Measurements from ENCODE around the gene USP7. TPM values are rescaled to one million over a fixed set of nuclear protein-coding genes. Genes with fewer than 3 reads are reported as not detected.

USP7 gene
- total RNA-seq, 1 donor from 2014 or later: 55.3 TPM

DNA sequence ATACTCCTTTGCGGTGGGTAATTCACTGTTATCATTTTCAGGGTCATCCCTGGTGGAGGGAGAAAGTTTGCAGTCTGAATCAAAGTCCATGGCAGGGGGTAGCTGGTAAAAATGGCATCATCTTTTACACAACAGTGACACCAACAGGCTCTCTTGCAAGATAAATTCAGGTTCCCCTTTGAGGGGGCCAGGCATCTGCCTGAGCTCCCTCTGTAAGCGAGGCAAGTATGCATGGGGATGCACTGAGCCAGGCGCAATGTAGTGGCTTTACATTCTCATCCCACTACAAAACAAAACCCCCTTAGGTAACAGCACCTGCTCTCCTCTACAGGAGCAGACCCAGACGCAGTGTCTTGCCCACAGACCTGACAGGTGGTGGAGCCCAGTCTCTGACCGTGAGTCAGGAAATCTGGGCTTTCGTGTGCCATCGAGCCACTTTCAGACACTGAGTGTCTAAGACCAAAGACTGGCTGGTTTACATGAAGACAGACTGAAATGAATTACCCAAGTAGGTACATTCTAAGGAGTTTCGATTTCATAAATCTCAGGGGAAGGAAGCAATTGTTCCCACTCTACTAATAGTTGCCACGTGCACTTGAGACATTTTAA is 63.9 kb downstream of the USP7 start:
- Histone ChIP-seq H3K27ac (no peak overlapping the region), H3K4me3 (no peak overlapping the region), H3K4me1 (no peaks in the 10 kb centered on the region), H3K36me3 (peaks cover 98 to 100% of the 10 kb centered on the region in 2 donors), H3K9me3 (no peaks in the 10 kb centered on the region), H3K27me3 (no peaks in the 10 kb centered on the region)
- no peak for DNase-seq (ENCODE audit: low spot score in 2 of 2)
- TF ChIP-seq, protein P1, sequence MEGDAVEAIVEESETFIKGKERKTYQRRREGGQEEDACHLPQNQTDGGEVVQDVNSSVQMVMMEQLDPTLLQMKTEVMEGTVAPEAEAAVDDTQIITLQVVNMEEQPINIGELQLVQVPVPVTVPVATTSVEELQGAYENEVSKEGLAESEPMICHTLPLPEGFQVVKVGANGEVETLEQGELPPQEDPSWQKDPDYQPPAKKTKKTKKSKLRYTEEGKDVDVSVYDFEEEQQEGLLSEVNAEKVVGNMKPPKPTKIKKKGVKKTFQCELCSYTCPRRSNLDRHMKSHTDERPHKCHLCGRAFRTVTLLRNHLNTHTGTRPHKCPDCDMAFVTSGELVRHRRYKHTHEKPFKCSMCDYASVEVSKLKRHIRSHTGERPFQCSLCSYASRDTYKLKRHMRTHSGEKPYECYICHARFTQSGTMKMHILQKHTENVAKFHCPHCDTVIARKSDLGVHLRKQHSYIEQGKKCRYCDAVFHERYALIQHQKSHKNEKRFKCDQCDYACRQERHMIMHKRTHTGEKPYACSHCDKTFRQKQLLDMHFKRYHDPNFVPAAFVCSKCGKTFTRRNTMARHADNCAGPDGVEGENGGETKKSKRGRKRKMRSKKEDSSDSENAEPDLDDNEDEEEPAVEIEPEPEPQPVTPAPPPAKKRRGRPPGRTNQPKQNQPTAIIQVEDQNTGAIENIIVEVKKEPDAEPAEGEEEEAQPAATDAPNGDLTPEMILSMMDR (IDR thresholded peaks at IDR 0.05): no peak
- intact Hi-C loops (cut with DNase I): no loop called here

- no peaks in the 10 kb centered on the region for H3K27me3 ChIP-seq
- H3K36me3 ChIP-seq: peaks cover 97 to 100% of the 10 kb centered on the region in 2 donors
- H3K4me1 ChIP-seq: no peaks in the 10 kb centered on the region
- no peak overlapping the region for H3K27ac ChIP-seq
- DNase-seq (ENCODE audit: low spot score in 2 of 2): no peak
- H3K9me3 ChIP-seq: no peaks in the 10 kb centered on the region
- TF ChIP-seq, protein P1 (IDR thresholded peaks at IDR 0.05): no peak
- intact Hi-C loops (cut with DNase I): no loop called here
- H3K4me3 ChIP-seq: no peak overlapping the region
These were observed 64.9 kb downstream of the USP7 start for GRCh38 chr16:8898660-8899318.

DNA sequence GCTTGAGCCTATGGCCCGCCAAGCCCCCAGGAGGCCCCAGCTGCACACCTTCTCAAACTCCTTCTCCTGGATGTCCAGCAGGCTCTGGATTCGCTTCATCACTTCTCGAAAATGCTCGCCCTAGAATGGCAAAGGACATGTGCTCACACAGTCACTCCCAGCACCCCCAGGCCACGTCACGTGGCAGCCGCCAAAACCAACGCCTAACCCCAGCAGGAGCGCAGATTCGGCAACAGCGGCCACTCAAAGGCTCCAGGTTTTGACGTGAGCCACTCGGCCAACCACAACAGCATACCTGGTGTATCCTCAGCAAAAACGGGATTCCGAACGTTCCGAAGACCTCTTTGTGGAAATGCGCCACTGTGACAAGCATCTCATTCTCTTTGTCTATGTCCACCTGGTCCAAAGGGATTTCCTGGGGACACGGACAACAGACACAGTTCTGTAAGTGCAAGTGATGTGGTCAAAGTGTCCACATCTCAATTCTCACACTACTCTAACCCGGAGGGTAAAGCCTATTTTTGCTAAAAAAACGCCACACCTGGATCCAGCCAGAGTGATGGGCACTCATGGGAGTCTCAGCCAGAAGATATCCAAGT is 68.9 kb downstream of the USP7 start:
- no peak for DNase-seq (ENCODE audit: low spot score in 2 of 2)
- H3K4me3 ChIP-seq: no peak overlapping the region
- no peaks in the 10 kb centered on the region for H3K4me1 ChIP-seq
- no peak overlapping the region for H3K27ac ChIP-seq
- peaks cover 80 to 95% of the 10 kb centered on the region in 2 donors for H3K36me3 ChIP-seq
- intact Hi-C loops (cut with DNase I): no loop called here
- no peaks in the 10 kb centered on the region for H3K27me3 ChIP-seq
- no peaks in the 10 kb centered on the region for H3K9me3 ChIP-seq
- TF ChIP-seq, protein P1 (IDR thresholded peaks at IDR 0.05): no peak

DNA sequence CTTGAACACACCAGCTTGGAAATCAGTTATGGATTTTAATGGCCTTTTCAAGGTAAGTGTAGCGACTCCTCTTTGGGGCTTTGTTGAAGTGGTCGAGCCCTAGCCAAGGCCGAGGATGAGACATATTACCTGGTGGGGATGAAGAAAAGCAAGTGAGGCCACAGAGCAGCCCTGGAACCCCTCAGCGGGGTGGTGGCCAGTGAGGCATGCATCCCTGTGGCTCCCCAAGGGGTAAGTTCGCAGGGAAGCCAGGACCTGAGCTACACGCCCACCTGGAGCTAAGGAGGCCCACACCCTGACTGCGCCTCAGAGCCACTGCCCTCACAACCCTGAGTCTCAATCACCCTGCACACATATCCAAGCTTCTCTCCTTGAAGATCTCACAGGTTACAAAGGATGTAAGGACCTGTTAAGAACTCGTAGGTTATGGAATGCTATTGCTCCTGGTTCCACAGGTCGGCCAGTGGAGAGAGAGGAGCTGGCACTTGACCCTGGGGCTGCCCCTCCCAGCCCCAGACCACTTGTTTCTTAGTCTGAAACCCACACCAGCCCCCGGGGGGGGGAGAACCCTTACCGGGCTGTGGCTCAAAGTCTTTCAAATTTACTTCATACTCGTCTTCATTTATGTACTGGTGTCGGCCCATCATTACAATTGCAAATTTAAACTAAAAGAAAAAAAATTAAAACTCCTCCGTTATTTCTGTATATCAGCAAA is 69.6 kb downstream of the USP7 start:
- no peak for DNase-seq (ENCODE audit: low spot score in 2 of 2)
- H3K36me3 ChIP-seq: peaks cover 80 to 92% of the 10 kb centered on the region in 2 donors

DNA sequence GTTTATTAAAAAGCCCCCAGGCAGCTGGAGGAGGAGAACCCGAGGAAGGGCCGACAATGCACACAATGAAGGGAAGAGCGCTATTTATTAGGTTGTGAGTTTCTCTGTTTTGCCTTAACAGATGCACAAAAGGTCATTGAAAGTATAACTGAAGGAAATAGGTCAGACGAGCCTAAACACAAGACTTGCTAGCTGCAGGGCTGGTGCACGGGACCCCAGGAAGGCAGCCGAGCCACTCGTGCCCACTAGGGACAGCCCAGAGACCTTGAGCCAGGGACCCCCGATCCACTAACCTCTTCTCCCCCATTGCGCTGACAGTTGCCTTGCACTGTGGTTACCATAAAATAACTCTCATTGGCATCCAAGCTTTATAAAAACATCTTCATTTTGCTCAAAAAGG is 70.3 kb downstream of the USP7 start:
- H3K9me3 ChIP-seq: no peaks in the 10 kb centered on the region
- H3K36me3 ChIP-seq: peaks cover 72 to 85% of the 10 kb centered on the region in 2 donors
- TF ChIP-seq, protein P1 (IDR thresholded peaks at IDR 0.05): no peak
- no peak overlapping the region for H3K27ac ChIP-seq
- no peaks in the 10 kb centered on the region for H3K27me3 ChIP-seq
- H3K4me3 ChIP-seq: no peak overlapping the region
- H3K4me1 ChIP-seq: no peaks in the 10 kb centered on the region
- intact Hi-C loops (cut with DNase I): no loop called here
- DNase-seq (ENCODE audit: low spot score in 2 of 2): no peak

More for the DNA sequence above, 69.6 kb downstream of the USP7 start:
- intact Hi-C loops (cut with DNase I): no loop called here
- H3K4me3 ChIP-seq: no peak overlapping the region
- no peaks in the 10 kb centered on the region for H3K4me1 ChIP-seq
- TF ChIP-seq, protein P1 (IDR thresholded peaks at IDR 0.05): no peak
- no peak overlapping the region for H3K27ac ChIP-seq
- no peaks in the 10 kb centered on the region for H3K27me3 ChIP-seq
- no peaks in the 10 kb centered on the region for H3K9me3 ChIP-seq

Data from ascending aorta (tissue), 2 donors.